ENCODE results near the gene SKP1.
"Not testable (repeated sequence)": the region's sequence is repeated elsewhere in the genome, so short reads cannot be mapped to it uniquely, and the experiment has no call there.

SKP1 gene

DNA sequence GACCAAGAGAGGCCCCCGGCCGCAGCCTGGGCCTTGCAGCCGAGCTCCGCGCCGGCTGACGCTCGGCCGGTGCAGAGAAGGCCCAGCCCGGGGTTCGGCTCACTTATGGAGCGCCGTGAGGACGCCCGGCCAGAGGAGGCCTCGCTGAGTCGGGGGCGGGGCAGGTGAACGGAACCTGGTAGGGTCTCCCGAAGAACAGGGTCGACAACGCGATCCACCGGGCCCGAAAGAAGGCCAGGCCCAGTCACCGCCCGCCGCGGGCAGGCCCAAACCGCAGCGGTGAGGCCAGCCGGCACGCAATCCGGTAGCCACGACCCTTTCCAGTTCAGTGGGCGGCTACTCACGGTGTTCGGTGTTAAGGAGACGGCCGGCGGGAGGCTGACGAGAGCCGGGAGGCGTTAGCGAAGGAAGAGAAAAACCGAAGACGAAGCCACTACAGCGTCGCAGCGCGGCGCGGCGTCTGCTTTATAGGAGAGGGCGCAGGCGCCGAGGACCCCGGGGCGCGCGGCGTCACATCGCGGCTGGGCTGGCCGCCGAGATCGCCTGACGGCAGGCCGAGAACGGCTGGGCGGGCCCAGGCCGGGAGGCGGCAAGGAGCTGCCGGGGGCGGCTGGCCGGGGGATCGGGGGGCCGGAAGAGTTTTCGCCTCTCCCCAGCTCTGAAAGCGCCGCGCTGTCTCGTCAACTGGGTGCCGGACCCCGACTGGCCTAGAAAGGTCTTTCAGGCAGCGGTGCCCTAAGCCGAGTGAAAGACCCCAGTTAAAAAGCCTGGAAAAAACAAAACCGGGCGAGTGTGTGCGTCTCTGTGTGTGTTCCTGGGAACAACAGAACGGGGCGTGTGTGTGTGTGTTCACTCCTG, at the start of gene SKP1:
Gene SKP1, minus strand, starts transcription at position 440 of the 858 bp plus-strand sequence. CDS start 2,928 bp downstream, outside the sequence.
- peak; percentile 87 for DNase-seq

DNA sequence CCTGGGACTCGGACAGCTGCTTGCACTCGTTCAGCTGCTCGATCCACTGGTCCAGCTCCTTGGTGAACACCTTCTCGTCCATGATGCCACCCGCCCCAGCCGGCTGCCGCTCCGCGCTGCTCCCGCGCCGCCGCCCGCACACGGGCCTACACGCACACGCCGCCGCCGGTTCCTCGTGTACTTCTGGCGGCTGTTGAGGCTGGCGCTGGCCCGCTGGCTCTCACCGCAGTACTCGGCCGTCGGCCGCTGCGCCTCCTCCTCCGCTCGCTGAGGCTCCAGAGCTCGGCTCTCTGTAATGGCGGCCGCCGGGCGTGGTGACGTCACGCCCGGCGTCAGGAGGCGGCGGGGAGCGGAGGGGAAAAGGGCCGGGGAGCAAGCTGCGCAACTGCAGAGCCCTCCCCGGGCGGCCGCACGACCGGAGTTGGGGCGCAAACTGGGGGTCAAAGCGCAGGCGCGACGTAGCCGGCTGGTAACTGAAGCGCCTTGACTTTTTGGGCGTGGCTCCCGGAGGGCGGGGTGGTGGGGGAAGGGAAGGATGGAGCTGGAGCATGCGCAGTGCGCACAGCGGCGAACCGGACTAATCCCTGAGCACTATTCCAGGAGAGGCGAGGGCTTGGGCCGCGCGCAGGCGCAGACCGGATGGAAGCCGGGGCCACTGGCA, 49.2 kb upstream of the SKP1 start, which contains the start of gene PPP2CA:
Gene PPP2CA, minus strand, starts transcription at position 294 of the 661 bp plus-strand sequence. Its CDS starts 212 bp downstream, at position 82.
- peak; percentile 100 for DNase-seq

- DNase-seq, result peak; percentile 76
Measured at GRCh38 chr5:134224888-134225779, 48.4 kb upstream of the SKP1 start.

- DNase-seq, result no peak
Measured at GRCh38 chr5:134223406-134224248, 46.9 kb upstream of the SKP1 start.

- DNase-seq, result not testable (repeated sequence)
Measured at GRCh38 chr5:134221690-134222089, 44.9 kb upstream of the SKP1 start.

DNA sequence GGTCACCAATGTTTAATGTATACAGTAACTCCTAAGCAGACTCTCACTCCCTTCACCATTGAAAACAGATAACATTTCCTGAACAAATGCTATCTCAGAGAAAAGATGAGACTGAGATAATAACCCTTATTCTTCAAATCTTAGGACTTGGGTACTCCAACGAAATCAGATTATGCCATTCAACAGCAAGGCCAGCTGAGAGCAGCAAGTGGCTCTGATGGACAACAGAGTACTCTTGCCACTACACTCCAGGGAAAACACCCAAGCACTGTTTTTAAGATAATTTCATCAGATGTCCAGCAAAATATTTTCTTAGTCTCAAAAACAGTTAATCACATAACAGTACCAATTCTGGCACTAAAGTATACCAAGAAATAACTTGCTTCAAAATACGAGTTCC, 39.0 kb upstream of the SKP1 start:
- DNase-seq, result no peak

GRCh38 chr5:134211263-134212031, 34.7 kb upstream of the SKP1 start:
- DNase-seq, result not testable (repeated sequence)

GRCh38 chr5:134209477-134210245, 32.9 kb upstream of the SKP1 start:
- DNase-seq, result no peak

GRCh38 chr5:134207696-134208095, 30.9 kb upstream of the SKP1 start:
- DNase-seq, result no peak

DNA sequence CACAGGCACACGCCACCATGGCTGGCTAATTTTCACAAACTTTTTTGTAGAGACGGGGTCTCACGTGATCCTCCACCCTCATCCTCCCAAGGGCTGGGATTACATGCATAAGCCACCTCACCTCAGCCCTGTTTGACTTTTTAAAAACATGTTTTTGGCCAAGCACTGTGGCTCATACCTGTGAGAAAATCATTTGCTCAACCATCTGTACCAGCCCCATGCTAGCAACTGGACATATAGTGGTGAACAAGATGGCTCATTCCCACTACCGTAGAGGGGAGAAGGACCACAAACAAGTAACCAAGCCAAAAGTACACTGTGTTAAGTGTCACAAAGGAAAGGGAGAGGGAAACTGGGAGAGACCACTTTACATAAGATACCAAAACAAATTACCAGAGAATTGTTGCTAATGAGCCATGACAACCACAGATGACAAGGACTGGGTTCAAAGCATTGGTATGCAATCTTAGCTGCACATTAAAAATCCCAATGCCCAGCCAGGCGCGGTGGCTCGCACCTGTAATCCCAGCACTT, 29.9 kb upstream of the SKP1 start:
- DNase-seq, result no peak

DNA sequence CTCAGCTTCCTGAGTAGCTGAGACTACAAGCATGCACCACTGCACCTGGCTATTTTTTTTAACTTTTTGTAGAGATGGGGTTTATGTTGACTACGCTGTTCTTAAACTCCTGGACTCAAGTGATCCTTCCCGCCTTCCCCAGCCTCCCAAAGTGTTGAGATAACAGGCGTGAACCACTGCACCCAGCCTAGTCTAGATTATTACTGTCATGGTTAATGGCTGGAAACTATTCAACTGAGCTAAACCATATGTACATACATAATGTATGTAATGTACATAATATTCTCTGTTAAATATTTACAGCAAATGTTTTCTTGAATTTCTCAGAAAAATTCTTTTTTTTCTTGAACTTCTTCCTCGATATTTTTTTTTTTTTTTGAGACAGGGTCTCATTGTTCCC, 27.8 kb upstream of the SKP1 start:
- no peak for DNase-seq

GRCh38 chr5:134203630-134204029, 26.9 kb upstream of the SKP1 start:
- DNase-seq, result no peak

DNA sequence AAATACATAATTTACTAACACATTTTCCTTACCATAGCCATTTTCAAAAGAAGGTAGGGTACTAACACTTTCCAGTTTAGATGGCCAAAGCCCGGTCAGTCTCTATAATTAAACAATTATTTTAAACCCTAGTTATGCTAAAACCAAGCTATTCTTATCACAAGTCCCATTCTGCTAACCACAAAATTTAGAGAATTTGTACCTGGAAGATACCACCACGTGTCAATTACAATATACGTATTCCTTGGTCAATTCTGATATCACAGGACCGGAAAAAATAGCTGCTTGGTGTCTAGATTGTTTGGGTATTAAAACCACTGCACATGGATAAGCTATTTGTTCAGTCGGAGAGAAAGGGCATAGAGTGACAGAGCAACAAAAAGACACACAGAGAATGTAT, 18.9 kb upstream of the SKP1 start:
- DNase-seq, result no peak

- no peak for DNase-seq
Measured at GRCh38 chr5:134189031-134189430, 12.3 kb upstream of the SKP1 start.

DNA sequence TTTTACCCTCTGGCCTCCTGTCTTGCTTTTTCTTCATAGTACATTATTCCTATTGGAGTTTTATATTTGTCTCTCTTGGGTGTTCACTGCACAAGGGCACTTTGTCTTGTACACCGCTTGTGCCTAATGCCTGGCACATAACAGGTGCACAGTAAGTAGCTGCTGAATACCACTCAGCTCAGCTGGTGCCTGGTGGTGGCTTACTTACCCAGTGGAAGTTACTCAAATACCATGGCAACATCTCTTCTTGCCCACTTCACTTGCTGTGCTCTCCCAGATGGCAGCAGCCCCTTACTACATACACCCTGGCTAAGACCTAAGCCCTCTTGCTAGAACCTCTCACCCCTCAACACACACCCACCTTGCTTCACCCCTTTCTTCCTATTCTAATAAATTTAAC, 11.3 kb upstream of the SKP1 start:
- DNase-seq, result no peak

DNA sequence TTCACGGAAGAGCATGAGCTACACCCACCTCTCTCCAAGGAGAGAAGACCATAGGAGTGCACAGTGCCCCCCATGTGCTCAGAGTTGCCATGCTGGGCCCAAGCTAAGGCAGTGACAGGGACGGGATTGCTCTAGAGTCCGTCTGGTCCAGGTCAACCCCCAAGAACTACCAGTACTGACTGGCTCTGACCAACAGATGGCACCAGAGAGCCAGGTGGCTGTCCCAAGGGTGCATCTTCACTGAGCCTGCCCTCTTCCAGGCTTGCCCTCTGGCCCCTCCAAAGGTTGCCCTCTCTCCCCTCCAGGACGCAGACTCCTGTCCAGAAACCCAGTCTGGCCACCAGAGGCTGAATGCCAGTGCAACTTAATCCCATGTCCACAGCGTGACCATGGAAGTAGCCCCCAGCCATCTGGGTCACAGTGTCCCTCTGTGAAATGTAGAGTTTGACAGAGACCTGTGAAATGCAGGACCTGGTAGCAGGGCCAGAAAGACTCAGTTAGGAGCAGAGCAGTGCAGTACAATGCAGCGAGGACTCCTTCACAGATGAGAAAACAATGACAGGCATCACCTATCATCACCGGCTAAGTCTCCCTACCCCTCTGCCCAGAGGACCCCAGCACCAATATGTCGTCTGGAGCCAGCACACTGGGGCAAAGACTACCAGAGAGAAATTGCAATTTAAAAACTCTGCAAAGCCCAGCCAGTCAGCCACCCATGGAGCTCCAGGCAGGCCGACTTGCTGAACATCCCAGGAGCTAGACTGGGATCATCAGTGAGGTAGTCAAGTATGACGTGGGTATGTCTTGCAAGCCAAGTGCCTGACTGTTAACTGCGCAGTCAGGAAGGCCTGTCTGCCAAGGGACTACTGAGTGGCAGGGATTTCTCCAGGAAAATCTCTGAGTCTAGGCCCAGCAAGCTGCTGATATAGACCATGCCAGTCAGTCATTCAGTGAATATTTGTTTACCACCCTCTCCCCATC, 7.7 kb upstream of the SKP1 start:
- DNase-seq, result peak; percentile 86

DNA sequence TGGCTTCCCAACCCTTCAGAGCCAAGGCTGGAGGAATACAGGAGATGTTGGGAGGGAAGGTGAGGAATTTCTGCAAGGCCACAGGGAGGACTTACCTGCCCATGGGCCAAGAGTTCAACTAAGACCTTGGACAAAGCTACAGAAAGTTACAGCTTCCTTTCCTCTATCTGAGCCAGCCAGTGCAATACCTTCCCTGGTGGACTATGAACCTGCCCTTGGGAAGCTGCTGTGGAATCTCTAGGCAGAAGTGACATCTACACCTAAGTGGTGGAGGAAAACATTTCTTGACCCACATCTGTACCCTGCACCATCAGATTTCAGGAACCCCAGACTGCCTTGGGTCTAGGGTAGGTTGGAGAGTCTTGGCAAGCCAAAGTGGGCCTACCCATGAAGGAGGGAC, 6.7 kb upstream of the SKP1 start:
- no peak for DNase-seq

- no peak for DNase-seq
Measured at GRCh38 chr5:134178096-134178419, 1.3 kb upstream of the SKP1 start.

Measured in stimulated activated CD8-positive, alpha-beta memory T cell treated with anti-CD3 and anti-CD28 coated beads, Interleukin-4, amount 100 ng/mL, for 48 hours (primary cell).